Type B pancreatic cell (in vitro differentiated cells): Measurements from ENCODE around the gene MAGI1. TPM values are rescaled to one million over a fixed set of nuclear protein-coding genes. Genes with fewer than 3 reads are reported as not detected.

ENCODE experiments used
- DNase-seq: peaks from one replicate; pipeline ENCODE4 v3.0.0; 2021; ENCODE audit warnings: mixed read lengths; ENCODE audit not compliant: unreplicated experiment; ENCODE audit errors: extremely low spot score
- H3K27ac Mint-ChIP-seq: 2 replicates; pipeline ENCODE4 v1.8.0; 2021; ENCODE audit warnings: mild to moderate bottlenecking, mixed read lengths
- H3K27me3 Mint-ChIP-seq: 2 replicates; pipeline ENCODE4 v1.8.0; 2021; ENCODE audit warnings: mixed read lengths
- H3K36me3 Mint-ChIP-seq: 2 replicates; pipeline ENCODE4 v1.8.0; 2021; ENCODE audit warnings: mixed read lengths
- H3K4me1 Mint-ChIP-seq: one replicate; pipeline ENCODE4 v1.8.0; 2021; ENCODE audit warnings: mixed read lengths; ENCODE audit not compliant: unreplicated experiment
- H3K4me3 Mint-ChIP-seq: 2 replicates; pipeline ENCODE4 v1.8.0; 2021; ENCODE audit warnings: mild to moderate bottlenecking, mixed read lengths
- H3K9me3 Mint-ChIP-seq: 2 replicates; pipeline ENCODE4 v1.8.0; 2021; ENCODE audit warnings: mixed read lengths
- total RNA-seq: library from RNA; stranded (reverse); gene quantifications from 2 replicates; pipeline ENCODE4 v1.2.1, GENCODE V29; 2021; ENCODE audit warnings: low replicate concordance
- TF ChIP-seq, protein P1 (sequence below): fragments of 200-600 bp; sonication (generic); conservative IDR thresholded peaks from 2 replicates; pipeline ENCODE4 v1.5.0; 2021; ENCODE audit warnings: antibody characterized with exemption, mild to moderate bottlenecking

Gene MAGI1
- total RNA-seq, 1 donor from 2014 or later, result 53.1 TPM

DNA sequence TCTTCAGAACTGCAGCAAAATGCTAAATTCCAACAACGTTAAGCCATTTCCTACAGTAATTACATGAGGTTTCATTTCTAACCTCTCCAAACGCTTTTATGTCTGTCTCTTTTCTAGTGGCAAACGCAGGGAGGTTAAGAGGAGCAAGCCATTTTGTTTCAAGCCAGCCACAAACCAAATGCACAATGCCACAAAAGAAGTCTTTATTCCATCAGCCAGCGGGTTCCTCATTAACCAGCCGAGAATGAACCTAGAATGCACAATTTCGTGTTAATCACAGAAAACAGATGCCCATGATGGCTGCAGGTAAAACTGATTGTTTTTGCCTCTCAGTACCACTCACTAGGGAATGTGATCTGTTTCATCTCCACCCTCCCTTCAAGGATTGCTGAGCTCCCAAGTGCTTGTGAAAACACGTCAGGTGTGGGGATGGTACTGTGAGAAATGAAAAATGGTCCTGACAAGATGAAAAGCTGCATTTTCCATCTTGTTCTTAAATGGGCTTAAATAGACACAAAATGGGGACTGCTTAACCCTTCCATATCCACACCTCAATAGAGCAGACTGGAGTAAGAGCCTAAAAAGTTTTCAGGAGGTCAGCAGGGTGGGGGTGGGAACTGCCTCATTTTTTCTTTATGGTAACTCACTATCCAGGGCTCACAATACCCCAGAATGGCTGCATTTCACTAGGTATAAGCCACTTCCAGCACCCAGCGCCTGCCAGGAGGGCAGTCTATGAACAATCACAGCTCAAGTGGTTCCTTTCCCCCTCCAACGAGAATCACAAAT is 277.1 kb downstream of the MAGI1 start:
- DNase-seq, result no peak
- Mint-ChIP-seq H3K36me3 (no peaks in the 10 kb centered on the region), H3K9me3 (no peaks in the 10 kb centered on the region), H3K4me1 (peaks cover 32% of the 10 kb centered on the region), H3K27me3 (peaks cover 3% of the 10 kb centered on the region), H3K27ac (no peak overlapping the region), H3K4me3 (peak overlapping the region; percentile 25)
- TF ChIP-seq, protein P1, sequence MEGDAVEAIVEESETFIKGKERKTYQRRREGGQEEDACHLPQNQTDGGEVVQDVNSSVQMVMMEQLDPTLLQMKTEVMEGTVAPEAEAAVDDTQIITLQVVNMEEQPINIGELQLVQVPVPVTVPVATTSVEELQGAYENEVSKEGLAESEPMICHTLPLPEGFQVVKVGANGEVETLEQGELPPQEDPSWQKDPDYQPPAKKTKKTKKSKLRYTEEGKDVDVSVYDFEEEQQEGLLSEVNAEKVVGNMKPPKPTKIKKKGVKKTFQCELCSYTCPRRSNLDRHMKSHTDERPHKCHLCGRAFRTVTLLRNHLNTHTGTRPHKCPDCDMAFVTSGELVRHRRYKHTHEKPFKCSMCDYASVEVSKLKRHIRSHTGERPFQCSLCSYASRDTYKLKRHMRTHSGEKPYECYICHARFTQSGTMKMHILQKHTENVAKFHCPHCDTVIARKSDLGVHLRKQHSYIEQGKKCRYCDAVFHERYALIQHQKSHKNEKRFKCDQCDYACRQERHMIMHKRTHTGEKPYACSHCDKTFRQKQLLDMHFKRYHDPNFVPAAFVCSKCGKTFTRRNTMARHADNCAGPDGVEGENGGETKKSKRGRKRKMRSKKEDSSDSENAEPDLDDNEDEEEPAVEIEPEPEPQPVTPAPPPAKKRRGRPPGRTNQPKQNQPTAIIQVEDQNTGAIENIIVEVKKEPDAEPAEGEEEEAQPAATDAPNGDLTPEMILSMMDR, result no peak

DNA sequence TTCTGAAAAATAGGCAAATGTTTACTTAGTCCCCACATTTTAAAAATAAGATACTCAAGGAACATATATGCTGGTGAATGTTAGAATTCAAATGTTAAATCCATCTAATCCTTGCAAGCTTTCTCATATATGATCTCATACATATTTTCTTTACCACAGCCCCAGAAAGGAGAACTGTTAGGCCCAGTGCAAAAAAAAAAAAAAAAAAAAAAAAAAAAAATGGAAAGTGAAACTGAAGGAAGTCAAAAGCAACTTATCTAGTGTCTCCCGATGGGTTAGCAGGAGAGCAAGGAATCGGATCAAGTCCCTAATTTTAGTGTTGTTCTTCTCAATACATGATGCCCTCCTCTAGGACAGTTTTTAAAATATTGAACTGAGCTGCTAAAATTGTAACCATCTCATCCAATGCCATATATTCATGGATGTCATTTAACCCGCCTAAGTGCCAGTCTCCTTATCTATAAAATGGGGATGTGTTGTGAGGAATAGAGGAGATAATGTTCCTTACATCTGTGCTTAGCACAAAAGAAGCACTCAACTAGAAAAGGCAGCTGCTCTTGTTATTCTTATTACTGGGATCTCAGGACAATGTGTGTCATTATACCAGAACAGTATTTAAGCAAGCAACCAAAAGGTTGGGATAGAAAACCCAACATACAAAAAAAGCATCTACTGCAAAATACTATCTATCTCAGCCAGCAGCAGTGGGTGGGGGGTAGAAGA is 279.7 kb downstream of the MAGI1 start:
- H3K27ac Mint-ChIP-seq, result no peak overlapping the region
- H3K4me1 Mint-ChIP-seq, result peaks cover 33% of the 10 kb centered on the region
- H3K36me3 Mint-ChIP-seq, result no peaks in the 10 kb centered on the region
- H3K4me3 Mint-ChIP-seq, result no peak overlapping the region
- H3K9me3 Mint-ChIP-seq, result no peaks in the 10 kb centered on the region
- TF ChIP-seq, protein P1, result no peak
- no peak for DNase-seq
- no peaks in the 10 kb centered on the region for H3K27me3 Mint-ChIP-seq

DNA sequence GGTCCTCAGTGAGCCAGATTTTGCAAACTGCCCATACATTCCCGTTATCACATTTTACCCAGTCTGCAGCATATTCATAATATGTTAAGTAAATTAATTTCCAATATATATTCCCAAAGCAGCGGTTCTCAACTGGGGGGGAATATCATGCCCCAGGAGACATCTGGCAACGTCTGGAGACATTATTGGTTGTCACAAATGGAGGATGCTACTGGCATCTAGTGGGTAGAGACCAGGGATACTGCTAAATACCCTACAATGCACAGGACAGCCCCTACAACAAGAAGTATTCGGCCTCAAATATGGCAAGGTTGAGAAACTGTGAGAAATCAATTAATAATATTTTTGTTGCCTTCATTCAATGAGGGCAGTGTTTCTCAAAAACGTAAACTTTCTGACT is 280.3 kb downstream of the MAGI1 start:
- H3K36me3 Mint-ChIP-seq, result no peaks in the 10 kb centered on the region
- no peak overlapping the region for H3K27ac Mint-ChIP-seq
- DNase-seq, result no peak
- no peaks in the 10 kb centered on the region for H3K9me3 Mint-ChIP-seq
- no peaks in the 10 kb centered on the region for H3K27me3 Mint-ChIP-seq
- no peak overlapping the region for H3K4me3 Mint-ChIP-seq
- TF ChIP-seq, protein P1, result no peak
- peaks cover 32% of the 10 kb centered on the region for H3K4me1 Mint-ChIP-seq

DNA sequence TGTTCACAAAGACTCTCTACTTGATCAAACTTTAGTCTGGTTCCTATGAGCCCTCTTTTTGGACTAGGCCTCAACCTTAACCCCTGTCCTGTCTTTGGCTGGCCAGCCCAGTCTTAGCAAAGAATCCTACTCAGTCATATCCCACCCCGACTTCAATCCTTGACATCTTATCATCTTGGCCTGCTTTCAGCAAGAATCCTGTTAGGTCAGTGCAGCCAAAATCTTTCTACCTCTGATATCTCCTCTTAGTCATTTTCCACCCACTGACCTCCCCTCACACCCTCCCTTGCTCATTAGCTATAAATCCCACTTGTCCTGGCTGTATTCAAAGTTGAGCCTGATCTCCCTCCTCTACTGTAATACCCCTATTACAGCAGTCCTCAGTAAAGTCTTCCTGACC is 286.1 kb downstream of the MAGI1 start:
- H3K9me3 Mint-ChIP-seq, result no peaks in the 10 kb centered on the region

DNA sequence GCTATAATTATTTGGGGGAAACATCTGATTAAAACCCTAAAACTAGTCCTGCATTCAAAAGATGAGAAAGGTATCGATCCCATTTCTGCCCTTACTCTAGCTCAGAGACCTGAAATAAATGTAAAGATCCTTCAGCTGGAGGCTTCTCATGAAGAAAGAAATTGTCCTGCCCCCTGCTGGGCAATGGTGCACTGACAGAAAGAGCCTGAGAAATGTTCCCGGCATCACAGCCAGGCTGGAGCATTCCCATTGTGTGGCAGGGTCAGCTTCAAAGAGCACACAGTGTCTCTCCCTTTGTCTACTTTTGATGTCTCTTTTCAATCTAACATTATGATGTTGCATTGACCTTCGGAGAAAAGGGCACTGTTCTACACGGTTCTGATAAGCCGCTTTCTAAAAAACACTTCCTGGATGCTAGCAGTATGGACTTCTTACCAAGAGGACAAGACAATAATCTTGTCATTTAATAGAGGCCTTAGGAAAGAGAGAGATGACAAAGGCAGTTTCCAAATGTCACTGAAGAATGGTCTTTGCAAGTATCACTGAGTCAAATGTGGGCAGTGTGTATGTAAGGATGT is 287.5 kb downstream of the MAGI1 start:
- Mint-ChIP-seq H3K4me3 (no peak overlapping the region), H3K4me1 (peaks cover 16% of the 10 kb centered on the region)

More for the DNA sequence above, 286.1 kb downstream of the MAGI1 start:
- Mint-ChIP-seq H3K27ac (no peak overlapping the region), H3K27me3 (no peaks in the 10 kb centered on the region), H3K36me3 (no peaks in the 10 kb centered on the region), H3K4me1 (peaks cover 16% of the 10 kb centered on the region), H3K4me3 (no peak overlapping the region)
- TF ChIP-seq, protein P1, result no peak
- no peak for DNase-seq

More for the DNA sequence above, 287.5 kb downstream of the MAGI1 start:
- no peak for DNase-seq
- Mint-ChIP-seq H3K27ac (no peak overlapping the region), H3K27me3 (no peaks in the 10 kb centered on the region), H3K9me3 (no peaks in the 10 kb centered on the region), H3K36me3 (no peaks in the 10 kb centered on the region)
- TF ChIP-seq, protein P1, result peak; percentile 88
